Loucy (cell line): Measurements from ENCODE around the gene VAV2.

Experiments used
- H2AFZ ChIP-seq: fragments of 200-600 bp; sonication (generic); 2 replicates; pipeline ENCODE4 v1.6.0; 2016; ENCODE audit warnings: antibody characterized with exemption, mild to moderate bottlenecking, low read length, moderate library complexity
- H3F3A ChIP-seq: fragments of 200-600 bp; 2 replicates; pipeline ENCODE4 v1.6.0; 2016; ENCODE audit warnings: antibody characterized with exemption, low read depth, mild to moderate bottlenecking
- H3K27me3 ChIP-seq: fragments of 200-600 bp; sonication (generic); 2 replicates; pipeline ENCODE4 v1.6.1; 2014; ENCODE audit warnings: low read length, mild to moderate bottlenecking; ENCODE audit not compliant: insufficient read depth, poor library complexity, severe bottlenecking
- H3K36me3 ChIP-seq: fragments of 200-600 bp; sonication (generic); 2 replicates; pipeline ENCODE4 v1.6.1; 2016; ENCODE audit warnings: low read length; ENCODE audit not compliant: insufficient read depth
- H3K4me1 ChIP-seq: fragments of 200-600 bp; sonication (generic); 2 replicates; pipeline ENCODE4 v1.5.1; 2014; ENCODE audit warnings: low read length, mild to moderate bottlenecking; ENCODE audit not compliant: insufficient read depth, poor library complexity, severe bottlenecking
- H3K4me2 ChIP-seq: fragments of 200-600 bp; sonication (generic); 2 replicates; pipeline ENCODE4 v1.6.0; 2014; ENCODE audit warnings: antibody characterized with exemption, low read length, low read depth, mild to moderate bottlenecking; ENCODE audit not compliant: poor library complexity, severe bottlenecking
- H3K4me3 ChIP-seq: fragments of 200-600 bp; sonication (generic); 2 replicates; pipeline ENCODE4 v1.5.1; 2014; ENCODE audit warnings: low read length, mild to moderate bottlenecking, mixed read lengths; ENCODE audit not compliant: poor library complexity, severe bottlenecking
- H3K79me2 ChIP-seq: fragments of 200-600 bp; sonication (generic); 2 replicates; pipeline ENCODE4 v1.6.1; 2014; ENCODE audit warnings: low read length; ENCODE audit not compliant: insufficient read depth
- H3K9ac ChIP-seq: fragments of 200-600 bp; sonication (generic); 2 replicates; pipeline ENCODE4 v1.6.0; 2014; ENCODE audit warnings: mild to moderate bottlenecking, low read depth, low read length, moderate library complexity; ENCODE audit not compliant: poor library complexity, severe bottlenecking
- H3K9me2 ChIP-seq: fragments of 200-600 bp; sonication (generic); replicated peaks from 2 replicates; pipeline ENCODE4 v1.6.1; 2016; ENCODE audit warnings: low read depth, low read length, mixed read lengths
- H3K9me3 ChIP-seq: fragments of 200-600 bp; sonication (generic); 2 replicates; pipeline ENCODE4 v1.6.1; 2014; ENCODE audit warnings: mild to moderate bottlenecking, antibody characterized with exemption, low read length, low read depth; ENCODE audit not compliant: insufficient read depth
- H4K20me1 ChIP-seq: fragments of 200-600 bp; sonication (generic); 2 replicates; pipeline ENCODE4 v1.6.0; 2014; ENCODE audit warnings: antibody characterized with exemption, low read length, mild to moderate bottlenecking; ENCODE audit not compliant: insufficient read depth, poor library complexity, severe bottlenecking
- EZH2phosphoT487 ChIP-seq: fragments of 200-600 bp; IDR thresholded peaks from 2 replicates; pipeline ENCODE4 v1.6.1; 2018; ENCODE audit warnings: antibody characterized with exemption, mild to moderate bottlenecking, moderate library complexity, borderline replicate concordance
- TF ChIP-seq, protein P1 (sequence below): fragments of 200-600 bp; sonication (generic); conservative IDR thresholded peaks from 2 replicates; pipeline ENCODE4 v1.5.1; 2014; ENCODE audit warnings: mild to moderate bottlenecking, antibody characterized with exemption, low read length

The VAV2 gene

DNA sequence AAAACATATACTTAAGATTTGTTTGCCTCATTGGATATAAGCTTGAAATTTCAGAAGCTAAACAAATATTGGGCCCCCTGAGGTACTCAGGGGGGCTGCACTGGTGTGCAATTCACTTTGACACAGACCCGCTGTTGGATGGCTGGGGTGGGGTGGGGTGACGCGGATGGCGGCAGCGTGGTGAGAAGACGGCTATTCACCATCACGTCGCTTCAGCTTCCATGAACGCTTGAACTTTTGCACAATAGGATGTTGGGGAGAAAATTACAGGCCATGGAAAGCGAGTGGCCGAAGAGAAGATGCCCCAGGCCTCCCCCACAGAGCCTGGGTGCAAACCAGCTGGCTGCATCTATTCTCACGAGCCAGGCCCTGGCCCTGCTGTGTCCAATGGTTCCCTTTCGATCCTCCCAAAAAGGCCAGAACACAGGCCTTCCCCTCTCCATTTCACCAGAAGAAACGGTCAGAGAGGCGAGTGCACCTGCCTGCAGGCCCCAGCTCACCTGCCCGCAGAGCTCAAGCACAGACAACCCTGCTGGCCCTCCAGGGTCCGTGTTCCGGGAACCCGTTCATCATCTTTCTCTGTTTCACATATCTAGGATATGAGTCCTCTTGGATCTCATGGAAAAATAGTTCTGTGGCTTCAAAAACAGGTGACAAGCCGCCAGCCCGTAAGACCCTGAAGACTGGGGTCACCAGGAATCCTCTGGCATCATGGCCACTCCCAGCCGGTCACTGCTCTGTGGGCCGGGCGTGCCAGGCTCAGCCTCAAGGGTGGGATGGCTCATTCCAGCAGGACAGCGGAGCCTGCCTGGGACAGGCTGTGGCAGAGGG, 207.2 kb downstream of the VAV2 start:
- no peaks in the 10 kb centered on the region for H3K36me3 ChIP-seq
- H3K9me3 ChIP-seq: no peaks in the 10 kb centered on the region
- no peak overlapping the region for H2AFZ ChIP-seq
- 0 out of 2 replicates have a peak, but pooled peaks cover 2% of the 10 kb centered on the region for H3F3A ChIP-seq
- H3K4me3 ChIP-seq: no peak overlapping the region
- H4K20me1 ChIP-seq: no peaks in the 10 kb centered on the region
- no peaks in the 10 kb centered on the region for H3K79me2 ChIP-seq
- peaks cover 27% of the 10 kb centered on the region for H3K4me1 ChIP-seq
- TF ChIP-seq EZH2phosphoT487: no peak
- TF ChIP-seq, protein P1, sequence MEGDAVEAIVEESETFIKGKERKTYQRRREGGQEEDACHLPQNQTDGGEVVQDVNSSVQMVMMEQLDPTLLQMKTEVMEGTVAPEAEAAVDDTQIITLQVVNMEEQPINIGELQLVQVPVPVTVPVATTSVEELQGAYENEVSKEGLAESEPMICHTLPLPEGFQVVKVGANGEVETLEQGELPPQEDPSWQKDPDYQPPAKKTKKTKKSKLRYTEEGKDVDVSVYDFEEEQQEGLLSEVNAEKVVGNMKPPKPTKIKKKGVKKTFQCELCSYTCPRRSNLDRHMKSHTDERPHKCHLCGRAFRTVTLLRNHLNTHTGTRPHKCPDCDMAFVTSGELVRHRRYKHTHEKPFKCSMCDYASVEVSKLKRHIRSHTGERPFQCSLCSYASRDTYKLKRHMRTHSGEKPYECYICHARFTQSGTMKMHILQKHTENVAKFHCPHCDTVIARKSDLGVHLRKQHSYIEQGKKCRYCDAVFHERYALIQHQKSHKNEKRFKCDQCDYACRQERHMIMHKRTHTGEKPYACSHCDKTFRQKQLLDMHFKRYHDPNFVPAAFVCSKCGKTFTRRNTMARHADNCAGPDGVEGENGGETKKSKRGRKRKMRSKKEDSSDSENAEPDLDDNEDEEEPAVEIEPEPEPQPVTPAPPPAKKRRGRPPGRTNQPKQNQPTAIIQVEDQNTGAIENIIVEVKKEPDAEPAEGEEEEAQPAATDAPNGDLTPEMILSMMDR: no peak
- no peak overlapping the region for H3K9ac ChIP-seq
- no peaks in the 10 kb centered on the region for H3K9me2 ChIP-seq
- H3K4me2 ChIP-seq: no peak overlapping the region
- no peaks in the 10 kb centered on the region for H3K27me3 ChIP-seq

DNA sequence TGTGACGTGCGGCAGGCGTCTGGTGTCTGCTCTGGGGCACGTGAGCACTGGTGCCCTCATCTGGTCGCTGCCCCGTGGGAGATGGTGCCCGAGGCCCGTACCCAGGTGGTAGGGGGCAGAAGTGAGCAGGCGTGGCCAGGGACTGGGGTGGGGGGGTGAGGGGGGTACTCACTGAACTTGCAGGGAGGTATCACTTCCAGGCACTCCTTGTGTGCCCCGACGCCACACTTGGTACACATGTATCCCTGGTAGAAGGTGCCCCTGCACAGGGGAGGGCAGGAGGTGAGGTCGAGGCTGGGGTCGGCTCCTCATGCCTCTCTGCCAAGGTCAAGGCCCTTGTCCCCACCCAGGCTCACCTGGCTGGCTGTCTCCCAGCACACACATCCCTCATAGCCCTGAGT, 208.8 kb downstream of the VAV2 start:
- H3K36me3 ChIP-seq: no peaks in the 10 kb centered on the region
- H3K4me2 ChIP-seq: no peak overlapping the region
- no peaks in the 10 kb centered on the region for H3K79me2 ChIP-seq
- no peak overlapping the region for H3K9ac ChIP-seq
- no peaks in the 10 kb centered on the region for H3K9me3 ChIP-seq
- no peaks in the 10 kb centered on the region for H3K9me2 ChIP-seq
- no peak for TF ChIP-seq EZH2phosphoT487
- TF ChIP-seq, protein P1: 0 out of 2 replicates have a peak, but pooled peaks have one; percentile 17
- no peaks in the 10 kb centered on the region for H3K27me3 ChIP-seq
- no peaks in the 10 kb centered on the region for H4K20me1 ChIP-seq
- no peak overlapping the region for H2AFZ ChIP-seq
- no peak overlapping the region for H3K4me3 ChIP-seq
- H3K4me1 ChIP-seq: peaks cover 12% of the 10 kb centered on the region
- H3F3A ChIP-seq: no peaks in the 10 kb centered on the region

DNA sequence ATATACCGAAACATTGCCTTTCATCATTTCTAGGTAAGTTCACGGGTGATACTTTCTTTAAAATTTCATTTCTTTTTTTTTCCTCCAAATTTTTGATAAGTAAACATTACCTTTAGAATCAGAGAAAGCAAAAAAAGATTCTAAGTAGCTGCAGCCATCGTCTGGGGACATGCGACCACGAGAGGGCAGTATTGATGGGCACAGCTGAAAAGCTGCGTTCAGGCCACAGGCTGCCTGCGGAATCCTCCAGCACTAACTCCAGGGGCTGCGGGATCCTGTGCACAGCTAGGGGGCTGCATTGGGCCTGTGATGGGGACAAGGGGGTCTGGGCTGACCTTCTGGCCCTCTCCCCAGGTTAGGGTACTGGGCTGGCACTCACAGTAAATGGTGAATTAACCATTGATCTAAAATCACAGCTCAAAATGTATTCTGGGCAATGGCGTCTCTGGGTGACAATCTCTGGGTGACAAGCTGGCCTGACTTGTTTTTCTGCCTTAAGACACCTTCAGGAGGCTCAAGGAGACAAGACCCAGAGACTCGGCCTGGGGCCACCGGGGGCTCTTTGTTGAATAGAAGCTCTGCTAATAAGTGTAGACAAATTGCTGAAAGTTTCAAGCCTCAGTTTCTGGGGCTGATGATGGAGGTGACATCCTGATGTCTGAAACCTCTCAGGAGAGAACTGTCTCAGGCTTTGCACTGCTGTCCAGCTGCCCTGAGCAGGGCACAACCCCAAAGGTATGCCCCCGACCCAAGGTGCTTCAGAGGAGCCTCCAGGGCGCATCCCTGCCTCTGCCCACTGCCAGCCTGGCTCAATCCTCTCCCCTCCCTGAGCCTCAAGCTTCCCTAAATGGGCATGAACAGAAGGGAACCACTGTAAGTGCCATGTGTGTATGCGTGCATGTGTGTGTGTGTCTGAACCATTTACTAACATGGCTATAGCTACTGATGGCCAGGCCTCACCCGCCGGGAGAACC, 209.7 kb downstream of the VAV2 start:
- Histone ChIP-seq H3K9ac (no peak overlapping the region), H3K4me3 (no peak overlapping the region), H3K9me2 (no peaks in the 10 kb centered on the region), H3K36me3 (no peaks in the 10 kb centered on the region), H2AFZ (no peak overlapping the region), H3K4me2 (no peak overlapping the region), H3K27me3 (no peaks in the 10 kb centered on the region), H3K9me3 (no peaks in the 10 kb centered on the region), H4K20me1 (no peaks in the 10 kb centered on the region), H3K4me1 (peaks cover 5% of the 10 kb centered on the region), H3K79me2 (no peaks in the 10 kb centered on the region), H3F3A (no peaks in the 10 kb centered on the region)
- TF ChIP-seq, protein P1: peak; percentile 93
- no peak for TF ChIP-seq EZH2phosphoT487
